GM19452 (cell line): ENCODE data around the gene ELFN1.

Experiments
- ATAC-seq: cut with Tn5 transposase; IDR thresholded peaks from one replicate; pipeline ENCODE4 v1.9.1; 2021; ENCODE audit not compliant: unreplicated experiment

Gene ELFN1

DNA sequence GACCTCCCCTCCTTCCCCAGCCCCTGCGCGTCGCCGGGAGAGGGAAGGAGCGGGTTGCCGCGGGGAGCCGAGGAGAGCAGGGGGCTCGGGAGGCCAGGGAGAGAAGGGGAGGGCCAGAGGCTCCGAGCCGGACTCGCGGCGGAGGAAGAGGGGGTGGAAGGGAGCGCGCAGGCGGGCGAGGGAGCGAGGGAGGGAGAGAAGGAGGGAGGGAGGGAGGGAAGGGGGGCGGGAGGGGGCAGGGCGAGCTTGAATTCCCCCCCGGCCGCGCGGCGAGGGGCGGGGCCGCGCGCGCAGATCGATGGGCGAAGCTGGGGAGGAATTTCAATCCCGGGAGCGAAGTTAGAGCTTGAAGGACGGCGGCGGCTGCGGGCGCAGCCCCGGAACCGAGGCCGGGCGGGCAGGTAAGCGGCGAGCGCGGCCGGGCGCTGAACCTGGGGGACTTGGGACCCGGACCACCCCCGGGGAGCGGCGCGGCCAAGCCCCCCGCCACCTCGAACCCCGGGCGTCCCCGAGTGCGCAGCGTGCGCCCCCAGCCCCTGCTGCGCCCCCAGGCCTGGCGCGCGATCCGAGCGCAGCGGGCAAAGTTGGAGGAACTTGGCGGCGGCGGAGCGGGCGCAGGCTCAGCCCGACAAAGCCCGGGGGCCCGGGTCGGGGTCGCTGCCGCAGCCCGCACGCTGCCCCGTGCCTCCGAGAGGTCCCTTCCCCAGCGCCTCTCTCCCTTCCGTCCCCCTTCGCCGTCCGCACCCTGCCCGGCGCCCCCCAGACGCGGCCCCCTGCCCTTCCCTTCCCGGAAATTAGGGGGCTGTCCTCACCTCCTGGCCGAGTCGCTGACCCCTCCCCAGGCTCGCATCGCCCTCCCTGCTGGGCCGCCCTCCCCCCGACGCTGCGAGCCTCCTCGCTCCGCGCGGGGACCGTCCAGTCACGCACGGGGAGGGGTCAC lies at the start of gene ELFN1:
Gene ELFN1, plus strand, starts transcription at position 324 of the 940 bp plus-strand sequence. CDS start 74,320 bp downstream, outside the sequence.
- no peak for ATAC-seq

DNA sequence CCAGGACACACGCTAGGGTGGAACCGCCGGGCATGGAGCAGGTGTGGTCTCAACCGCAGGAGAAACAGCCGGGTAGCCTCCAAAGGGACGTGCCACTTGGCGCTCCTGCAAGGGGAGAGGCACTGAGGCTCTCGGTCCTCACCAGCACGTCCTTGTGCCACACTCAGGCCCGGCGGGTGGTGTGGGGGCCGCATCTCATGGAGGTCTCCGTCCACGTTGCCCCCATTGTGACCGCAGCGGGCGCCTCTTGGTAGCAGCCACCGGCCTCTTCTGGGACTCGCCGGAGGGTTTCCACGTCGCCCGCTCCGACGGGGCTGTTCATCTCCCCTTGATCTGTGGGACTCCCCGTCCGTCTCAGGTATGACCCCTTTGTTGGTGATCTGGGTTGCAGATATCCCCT lies 49.2 kb upstream of the ELFN1 start:
- no peak for ATAC-seq

GRCh38 chr7:1621718-1622117 lies 48.4 kb upstream of the ELFN1 start:
- ATAC-seq, result no peak

- ATAC-seq, result no peak
Observed at GRCh38 chr7:1622441-1622840, 47.6 kb upstream of the ELFN1 start.

- no peak for ATAC-seq
Observed at GRCh38 chr7:1623810-1624209, 46.3 kb upstream of the ELFN1 start.

DNA sequence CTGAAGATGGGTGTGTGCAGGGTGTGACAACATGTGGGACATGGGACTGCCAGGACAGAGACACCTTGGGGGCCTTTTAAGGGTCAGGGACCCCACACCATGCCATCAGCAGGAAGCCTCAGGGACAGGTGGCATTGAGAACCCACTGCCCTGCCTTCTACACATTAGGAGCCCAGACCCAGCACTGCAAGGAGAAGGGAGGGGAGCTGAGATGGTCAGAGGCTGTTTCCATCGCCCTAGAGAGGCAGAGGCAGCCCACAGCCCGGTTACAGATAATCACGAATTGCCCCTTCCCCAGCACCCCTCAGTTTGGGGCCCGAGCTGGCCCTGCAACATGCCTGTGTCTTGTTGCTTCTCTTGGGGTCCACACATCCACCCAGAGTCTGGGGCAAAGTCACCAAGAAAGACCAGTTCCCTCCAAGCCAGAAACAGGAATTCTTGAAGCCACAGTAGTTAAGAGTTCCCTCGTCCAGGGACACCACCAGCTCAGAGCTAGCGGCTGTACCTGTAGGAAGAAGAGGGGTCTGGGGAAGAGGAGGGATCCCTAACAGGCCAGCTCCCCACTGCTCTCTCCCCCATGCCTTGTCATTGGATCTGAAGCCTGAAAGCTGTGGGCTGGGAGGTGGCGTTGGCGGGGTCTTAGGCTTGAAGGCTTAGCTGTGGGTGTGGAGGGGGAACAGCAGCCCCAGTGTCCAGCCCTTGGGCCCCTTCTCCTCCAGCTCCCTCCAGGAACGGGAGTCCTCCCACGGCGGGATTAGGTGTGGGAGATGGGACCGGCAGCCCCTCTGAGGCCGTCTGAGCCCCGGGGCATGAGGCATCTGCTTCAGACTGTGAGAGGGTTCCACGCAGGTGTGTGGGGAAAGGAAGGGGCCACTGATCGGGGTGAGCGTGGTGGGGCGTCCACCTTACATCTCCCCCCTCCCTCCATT lies 44.8 kb upstream of the ELFN1 start:
- ATAC-seq, result no peak

- no peak for ATAC-seq
Observed at GRCh38 chr7:1626769-1627168, 43.3 kb upstream of the ELFN1 start.

GRCh38 chr7:1630700-1631336 lies 39.3 kb upstream of the ELFN1 start:
- no peak for ATAC-seq

DNA sequence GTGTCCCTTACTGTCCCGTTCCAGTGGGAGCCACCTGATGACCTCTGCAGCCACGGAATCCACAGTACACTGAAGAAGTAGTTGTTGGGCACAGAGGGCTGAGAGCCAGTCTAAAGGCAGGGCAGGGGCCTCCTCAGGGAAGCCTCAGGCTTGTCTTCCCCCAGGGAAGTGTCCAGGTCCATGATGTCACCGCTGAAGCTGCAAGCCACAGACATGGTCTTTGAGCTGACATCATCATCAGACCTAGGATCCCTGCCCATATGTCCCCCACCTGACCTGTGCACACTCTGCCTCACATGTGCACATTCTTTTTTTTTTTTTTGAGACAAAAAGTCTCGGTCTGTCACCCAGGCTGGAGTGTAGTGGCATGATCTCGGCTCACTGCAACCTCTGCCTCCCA lies 38.4 kb upstream of the ELFN1 start:
- no peak for ATAC-seq

DNA sequence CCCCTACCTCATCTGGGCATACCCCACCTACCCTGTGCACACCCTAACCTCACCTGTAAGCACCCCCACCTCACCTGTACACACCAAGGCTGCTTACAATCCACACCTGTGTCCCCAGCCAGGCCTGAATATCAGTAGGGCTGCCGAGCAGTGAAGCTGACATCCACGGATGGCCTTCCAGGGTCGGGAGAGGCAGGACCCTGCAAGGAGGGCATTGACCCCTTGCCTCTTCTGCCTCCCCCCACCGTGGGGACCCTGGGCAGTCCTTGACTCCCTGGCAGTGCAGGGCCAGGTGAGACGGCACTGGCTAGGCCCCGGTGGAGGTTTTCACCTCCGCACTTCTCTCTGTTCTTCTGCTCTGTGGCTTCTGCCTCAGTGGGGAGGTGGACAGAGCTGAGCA lies 37.6 kb upstream of the ELFN1 start:
- no peak for ATAC-seq

GRCh38 chr7:1632916-1633785 lies 36.9 kb upstream of the ELFN1 start:
- ATAC-seq, result no peak

DNA sequence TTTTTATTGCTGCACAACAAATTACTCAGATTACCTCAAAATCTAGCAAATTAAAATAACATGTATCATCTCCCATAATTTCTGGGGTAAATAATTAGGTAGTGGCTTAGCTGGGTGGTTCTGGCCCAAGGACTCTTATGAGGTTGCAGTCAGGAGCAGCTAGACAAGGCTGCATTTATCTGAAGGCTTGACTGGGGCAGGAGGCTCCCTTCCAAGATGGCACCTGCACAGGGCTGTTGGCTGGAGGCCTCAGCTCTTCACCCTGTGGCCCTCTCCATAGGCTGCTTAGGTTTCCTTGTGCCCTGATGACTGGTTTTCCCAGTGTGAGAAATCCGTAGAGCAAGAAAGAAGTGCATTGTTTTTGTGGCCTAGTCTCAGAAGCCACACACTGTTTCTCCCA lies 34.7 kb upstream of the ELFN1 start:
- ATAC-seq, result no peak

GRCh38 chr7:1637155-1637554 lies 32.9 kb upstream of the ELFN1 start:
- ATAC-seq, result no peak

GRCh38 chr7:1638215-1638661 lies 31.8 kb upstream of the ELFN1 start:
- no peak for ATAC-seq

DNA sequence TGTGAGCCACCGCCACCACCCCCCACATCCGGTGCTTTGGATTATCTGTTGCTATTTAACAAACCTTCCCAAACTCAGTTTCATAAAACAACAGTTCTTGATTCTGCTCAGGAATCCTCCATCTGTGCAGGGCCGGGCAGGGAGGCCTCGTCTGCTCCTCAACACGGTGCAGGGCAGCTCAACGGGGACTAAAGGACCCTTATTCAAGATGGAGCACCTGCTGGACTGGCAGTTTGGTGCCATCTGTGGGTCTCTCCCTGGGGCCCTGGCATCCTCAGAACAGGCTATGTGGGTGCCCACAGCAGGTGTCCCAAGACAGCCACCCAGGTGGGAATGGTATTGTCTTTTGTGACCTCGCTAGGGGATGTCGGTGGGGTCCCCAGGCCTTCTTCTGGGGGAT lies 31.0 kb upstream of the ELFN1 start:
- ATAC-seq, result no peak

GRCh38 chr7:1639532-1640175 lies 30.4 kb upstream of the ELFN1 start:
- no peak for ATAC-seq

- no peak for ATAC-seq
Observed at GRCh38 chr7:1640376-1641172, 29.5 kb upstream of the ELFN1 start.

DNA sequence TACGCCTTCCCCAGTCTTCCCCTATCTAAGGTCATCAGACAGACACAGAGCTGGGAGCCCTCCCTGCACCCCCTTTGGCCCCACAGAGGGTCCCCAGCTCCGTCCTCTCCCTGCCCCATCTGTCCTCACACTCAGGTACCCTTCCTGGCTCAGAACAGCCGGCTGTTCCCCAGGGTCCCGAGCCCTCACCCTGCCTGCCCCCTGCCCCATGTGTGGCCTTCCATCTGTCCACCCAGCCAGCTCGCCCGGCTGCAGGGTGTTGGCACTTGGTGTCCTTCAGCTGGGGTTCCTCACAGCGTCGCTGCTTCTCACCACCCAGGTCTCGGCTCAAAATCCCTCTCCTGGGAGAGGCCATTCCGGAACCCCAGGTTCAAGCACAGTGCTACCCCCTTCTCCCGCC lies 28.9 kb upstream of the ELFN1 start:
- ATAC-seq, result no peak
